ENCODE data around the gene TACC2.

TACC2 gene

DNA sequence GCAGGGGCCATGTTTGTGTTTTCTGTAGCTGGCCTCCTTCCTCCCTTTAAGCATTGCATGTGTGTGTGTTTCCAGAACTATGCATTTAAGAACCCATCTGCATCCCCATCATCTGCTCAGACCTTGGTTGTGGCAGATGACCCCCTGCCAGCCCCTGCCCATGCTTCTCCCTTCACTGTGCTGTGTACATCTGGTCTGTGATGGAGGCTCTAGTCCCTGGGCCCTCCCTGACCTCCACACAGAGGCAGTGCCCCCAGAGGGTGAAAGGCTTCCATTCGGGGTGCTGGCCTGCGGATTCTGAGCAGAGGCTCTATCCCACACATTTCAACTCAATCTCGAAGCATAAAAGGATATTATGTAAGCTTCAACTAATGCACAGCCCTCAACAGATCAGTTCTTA, 89.4 kb downstream of the TACC2 start:
- TF ChIP-seq, protein P1, sequence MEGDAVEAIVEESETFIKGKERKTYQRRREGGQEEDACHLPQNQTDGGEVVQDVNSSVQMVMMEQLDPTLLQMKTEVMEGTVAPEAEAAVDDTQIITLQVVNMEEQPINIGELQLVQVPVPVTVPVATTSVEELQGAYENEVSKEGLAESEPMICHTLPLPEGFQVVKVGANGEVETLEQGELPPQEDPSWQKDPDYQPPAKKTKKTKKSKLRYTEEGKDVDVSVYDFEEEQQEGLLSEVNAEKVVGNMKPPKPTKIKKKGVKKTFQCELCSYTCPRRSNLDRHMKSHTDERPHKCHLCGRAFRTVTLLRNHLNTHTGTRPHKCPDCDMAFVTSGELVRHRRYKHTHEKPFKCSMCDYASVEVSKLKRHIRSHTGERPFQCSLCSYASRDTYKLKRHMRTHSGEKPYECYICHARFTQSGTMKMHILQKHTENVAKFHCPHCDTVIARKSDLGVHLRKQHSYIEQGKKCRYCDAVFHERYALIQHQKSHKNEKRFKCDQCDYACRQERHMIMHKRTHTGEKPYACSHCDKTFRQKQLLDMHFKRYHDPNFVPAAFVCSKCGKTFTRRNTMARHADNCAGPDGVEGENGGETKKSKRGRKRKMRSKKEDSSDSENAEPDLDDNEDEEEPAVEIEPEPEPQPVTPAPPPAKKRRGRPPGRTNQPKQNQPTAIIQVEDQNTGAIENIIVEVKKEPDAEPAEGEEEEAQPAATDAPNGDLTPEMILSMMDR (IDR thresholded peaks at IDR 0.05; ENCODE audit: insufficient read depth, missing control alignments), result no peak
- FAIRE-seq (no peak), DNase-seq (ENCODE audit: insufficient read length, low spot score) (no peak)

DNA sequence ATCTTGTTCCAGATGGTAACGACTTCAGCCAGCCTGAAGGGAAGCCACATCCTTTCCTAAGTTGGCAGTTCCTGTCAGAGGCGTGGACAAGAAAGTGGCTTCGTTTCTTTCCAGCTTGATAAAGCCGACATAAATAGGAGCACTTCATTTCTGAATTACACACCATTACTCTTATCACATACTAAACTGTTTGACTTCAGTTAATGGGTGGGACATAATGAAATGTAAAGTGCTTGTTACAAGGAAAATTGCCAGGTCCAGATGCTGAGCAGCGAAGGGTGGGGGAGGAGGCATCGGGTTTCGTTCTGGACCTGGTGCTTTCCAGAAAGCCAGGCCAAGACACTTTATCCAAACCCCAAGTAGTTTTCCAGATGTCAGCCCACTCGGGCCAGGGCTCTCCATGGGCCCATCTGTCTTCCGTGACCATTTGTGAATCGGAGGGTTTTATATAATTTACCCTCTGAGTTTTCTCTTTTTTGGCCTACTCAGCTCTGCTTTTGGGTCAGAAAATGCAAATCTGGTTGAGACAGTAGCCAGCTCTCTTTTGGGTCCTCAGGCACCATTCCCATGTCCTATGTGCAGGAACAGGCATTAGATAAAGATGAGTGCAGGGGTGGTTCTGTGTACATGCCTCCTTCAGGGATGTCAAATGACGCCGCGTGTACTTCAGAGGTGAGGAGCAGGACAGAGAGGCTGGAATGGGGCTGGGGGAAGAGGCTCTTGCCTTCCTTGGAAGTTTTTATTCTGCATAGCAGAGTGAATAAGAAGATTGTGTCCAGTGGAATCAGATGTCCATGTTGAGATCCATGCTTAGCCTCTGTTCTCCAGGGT, 90.2 kb downstream of the TACC2 start:
- no peak for DNase-seq (ENCODE audit: insufficient read length, low spot score)
- no peak for FAIRE-seq

DNA sequence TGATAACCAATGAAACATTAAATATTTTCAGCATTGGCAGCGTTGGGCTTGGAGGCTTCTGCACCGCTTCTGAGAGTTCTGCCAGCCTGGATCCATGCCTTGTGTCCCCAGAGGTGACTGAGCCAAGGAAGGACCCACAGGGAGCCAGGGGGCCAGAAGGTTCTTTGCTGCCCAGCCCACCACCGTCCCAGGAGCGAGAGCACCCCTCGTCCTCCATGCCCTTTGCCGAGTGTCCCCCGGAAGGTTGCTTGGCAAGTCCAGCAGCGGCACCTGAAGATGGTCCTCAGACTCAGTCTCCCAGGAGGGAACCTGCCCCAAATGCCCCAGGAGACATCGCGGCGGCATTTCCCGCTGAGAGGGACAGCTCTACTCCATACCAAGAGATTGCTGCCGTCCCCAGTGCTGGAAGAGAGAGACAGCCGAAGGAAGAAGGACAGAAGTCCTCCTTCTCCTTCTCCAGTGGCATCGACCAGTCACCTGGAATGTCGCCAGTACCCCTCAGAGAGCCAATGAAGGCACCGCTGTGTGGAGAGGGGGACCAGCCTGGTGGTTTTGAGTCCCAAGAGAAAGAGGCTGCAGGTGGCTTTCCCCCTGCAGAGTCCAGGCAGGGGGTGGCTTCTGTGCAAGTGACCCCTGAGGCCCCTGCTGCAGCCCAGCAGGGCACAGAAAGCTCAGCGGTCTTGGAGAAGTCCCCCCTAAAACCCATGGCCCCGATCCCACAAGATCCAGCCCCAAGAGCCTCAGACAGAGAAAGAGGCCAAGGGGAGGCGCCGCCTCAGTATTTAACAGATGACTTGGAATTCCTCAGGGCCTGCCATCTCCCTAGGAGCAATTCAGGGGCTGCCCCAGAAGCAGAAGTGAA, 93.9 kb downstream of the TACC2 start:
- TF ChIP-seq, protein P1 (IDR thresholded peaks at IDR 0.05; ENCODE audit: insufficient read depth, missing control alignments), result no peak
- FAIRE-seq (no peak), DNase-seq (ENCODE audit: insufficient read length, low spot score) (no peak)

More for the DNA sequence above, 90.2 kb downstream of the TACC2 start:
- TF ChIP-seq, protein P1 (IDR thresholded peaks at IDR 0.05; ENCODE audit: insufficient read depth, missing control alignments), result no peak

DNA sequence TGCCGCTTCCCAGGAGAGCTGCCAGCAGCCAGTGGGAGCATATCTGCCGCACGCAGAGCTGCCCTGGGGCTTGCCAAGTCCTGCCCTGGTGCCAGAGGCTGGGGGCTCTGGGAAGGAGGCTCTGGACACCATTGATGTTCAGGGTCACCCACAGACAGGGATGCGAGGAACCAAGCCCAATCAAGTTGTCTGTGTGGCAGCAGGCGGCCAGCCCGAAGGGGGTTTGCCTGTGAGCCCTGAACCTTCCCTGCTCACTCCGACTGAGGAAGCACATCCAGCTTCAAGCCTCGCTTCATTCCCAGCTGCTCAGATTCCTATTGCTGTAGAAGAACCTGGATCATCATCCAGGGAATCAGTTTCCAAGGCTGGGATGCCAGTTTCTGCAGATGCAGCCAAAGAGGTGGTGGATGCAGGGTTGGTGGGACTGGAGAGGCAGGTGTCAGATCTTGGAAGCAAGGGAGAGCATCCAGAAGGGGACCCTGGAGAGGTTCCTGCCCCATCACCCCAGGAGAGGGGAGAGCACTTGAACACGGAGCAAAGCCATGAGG, 94.6 kb downstream of the TACC2 start:
- no peak for FAIRE-seq
- no peak for DNase-seq (ENCODE audit: insufficient read length, low spot score)
- TF ChIP-seq, protein P1 (IDR thresholded peaks at IDR 0.05; ENCODE audit: insufficient read depth, missing control alignments), result no peak

DNA sequence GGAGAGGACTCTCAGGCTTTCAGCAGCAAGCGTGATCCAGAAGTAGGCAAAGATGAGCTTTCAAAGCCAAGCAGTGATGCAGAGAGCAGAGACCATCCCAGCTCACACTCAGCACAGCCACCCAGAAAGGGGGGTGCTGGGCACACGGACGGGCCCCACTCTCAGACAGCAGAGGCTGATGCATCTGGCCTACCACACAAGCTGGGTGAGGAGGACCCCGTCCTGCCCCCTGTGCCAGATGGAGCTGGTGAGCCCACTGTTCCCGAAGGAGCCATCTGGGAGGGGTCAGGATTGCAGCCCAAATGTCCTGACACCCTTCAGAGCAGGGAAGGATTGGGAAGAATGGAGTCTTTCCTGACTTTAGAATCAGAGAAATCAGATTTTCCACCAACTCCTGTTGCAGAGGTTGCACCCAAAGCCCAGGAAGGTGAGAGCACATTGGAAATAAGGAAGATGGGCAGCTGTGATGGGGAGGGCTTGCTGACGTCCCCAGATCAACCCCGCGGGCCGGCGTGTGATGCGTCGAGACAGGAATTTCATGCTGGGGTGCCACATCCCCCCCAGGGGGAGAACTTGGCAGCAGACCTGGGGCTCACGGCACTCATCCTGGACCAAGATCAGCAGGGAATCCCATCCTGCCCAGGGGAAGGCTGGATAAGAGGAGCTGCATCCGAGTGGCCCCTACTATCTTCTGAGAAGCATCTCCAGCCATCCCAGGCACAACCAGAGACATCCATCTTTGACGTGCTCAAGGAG, 95.5 kb downstream of the TACC2 start:
- TF ChIP-seq, protein P1 (IDR thresholded peaks at IDR 0.05; ENCODE audit: insufficient read depth, missing control alignments), result no peak
- DNase-seq (ENCODE audit: insufficient read length, low spot score) (no peak), FAIRE-seq (no peak)

DNA sequence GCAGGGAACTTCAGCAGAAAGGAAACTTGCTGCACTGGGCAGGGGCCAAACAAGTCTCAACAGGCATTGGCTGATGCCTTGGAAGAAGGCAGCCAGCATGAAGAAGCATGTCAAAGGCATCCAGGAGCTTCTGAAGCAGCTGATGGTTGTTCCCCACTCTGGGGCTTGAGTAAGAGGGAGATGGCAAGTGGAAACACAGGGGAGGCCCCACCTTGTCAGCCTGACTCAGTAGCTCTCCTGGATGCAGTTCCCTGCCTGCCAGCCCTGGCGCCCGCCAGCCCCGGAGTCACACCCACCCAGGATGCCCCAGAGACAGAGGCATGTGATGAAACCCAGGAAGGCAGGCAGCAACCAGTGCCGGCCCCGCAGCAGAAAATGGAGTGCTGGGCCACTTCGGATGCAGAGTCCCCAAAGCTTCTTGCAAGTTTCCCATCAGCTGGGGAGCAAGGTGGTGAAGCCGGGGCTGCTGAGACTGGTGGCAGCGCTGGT, 96.5 kb downstream of the TACC2 start:
- DNase-seq (ENCODE audit: insufficient read length, low spot score) (no peak), FAIRE-seq (no peak)
- TF ChIP-seq, protein P1 (IDR thresholded peaks at IDR 0.05; ENCODE audit: insufficient read depth, missing control alignments), result no peak

Measured in D721Med (cell line).